Measurements from ENCODE around the gene FOXRED1.

DNA sequence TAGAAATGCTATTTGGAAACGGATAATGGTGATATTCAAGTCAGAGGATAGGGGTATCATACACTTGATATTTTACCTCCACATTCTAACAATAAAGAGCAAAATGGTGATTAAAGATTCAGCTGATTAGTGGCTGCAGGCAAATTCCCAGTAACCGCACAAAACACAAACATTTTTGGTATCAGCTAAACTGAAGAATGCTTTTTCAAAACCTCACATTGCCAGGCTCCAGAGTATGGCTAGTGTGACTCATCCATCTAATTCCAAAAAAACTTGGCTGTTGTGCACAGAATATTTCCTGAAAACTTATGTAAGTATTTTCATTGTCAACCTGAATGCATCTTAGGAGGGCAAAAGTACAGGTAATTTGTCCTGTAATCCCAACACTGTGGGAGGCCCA lies 11.2 kb upstream of the FOXRED1 start:
- TF ChIP-seq, protein P1, sequence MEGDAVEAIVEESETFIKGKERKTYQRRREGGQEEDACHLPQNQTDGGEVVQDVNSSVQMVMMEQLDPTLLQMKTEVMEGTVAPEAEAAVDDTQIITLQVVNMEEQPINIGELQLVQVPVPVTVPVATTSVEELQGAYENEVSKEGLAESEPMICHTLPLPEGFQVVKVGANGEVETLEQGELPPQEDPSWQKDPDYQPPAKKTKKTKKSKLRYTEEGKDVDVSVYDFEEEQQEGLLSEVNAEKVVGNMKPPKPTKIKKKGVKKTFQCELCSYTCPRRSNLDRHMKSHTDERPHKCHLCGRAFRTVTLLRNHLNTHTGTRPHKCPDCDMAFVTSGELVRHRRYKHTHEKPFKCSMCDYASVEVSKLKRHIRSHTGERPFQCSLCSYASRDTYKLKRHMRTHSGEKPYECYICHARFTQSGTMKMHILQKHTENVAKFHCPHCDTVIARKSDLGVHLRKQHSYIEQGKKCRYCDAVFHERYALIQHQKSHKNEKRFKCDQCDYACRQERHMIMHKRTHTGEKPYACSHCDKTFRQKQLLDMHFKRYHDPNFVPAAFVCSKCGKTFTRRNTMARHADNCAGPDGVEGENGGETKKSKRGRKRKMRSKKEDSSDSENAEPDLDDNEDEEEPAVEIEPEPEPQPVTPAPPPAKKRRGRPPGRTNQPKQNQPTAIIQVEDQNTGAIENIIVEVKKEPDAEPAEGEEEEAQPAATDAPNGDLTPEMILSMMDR (IDR thresholded peaks at IDR 0.05) = no peak
- TF ChIP-seq POLR2A (IDR thresholded peaks at IDR 0.05) = no peak
